ENCODE results near the gene FOXP3. TPM values are rescaled to one million over a fixed set of nuclear protein-coding genes. Genes with fewer than 3 reads are reported as not detected.

Gene FOXP3
- total and polyA plus RNA-seq, 4 donors: 0.32 TPM; not detected in 3

DNA sequence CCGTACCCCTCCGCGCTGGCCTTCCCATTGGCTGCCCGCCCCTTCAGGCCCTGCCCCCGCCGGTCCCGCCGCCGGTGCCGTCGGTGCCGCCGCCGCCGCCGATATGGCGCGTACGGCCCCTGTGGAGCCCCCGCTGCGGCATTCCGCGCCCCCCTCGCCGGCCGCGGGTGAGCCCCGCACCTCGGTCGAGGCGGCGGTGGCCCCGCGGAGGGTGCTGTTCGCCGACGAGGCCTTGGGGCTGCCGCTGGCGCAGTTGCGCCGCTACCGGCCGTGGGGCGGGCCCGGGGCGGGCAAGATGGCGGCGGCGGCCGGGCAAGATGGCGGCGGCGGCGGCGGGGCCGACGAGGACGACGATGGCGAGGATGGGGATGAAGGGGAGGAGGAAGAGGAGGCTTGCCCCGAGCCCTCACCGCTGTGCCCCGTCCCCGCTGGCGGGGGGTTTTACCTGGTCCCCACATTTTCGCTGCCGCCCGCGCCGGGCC lies 5.3 kb upstream of the FOXP3 start, which contains the start of gene PPP1R3F:
PPP1R3F (plus strand) TSS at position 27 of the 482 bp plus-strand sequence; CDS start at position 104, 77 bp downstream.
- intact Hi-C loops (cut with DNase I): loop anchor here in 1 of 2 donors (5.0 kb wide), 1 partner anchor 78 kb away; no protein-coding TSS in a partner anchor
- Histone ChIP-seq H3K9me3 (ENCODE audit: control insufficient read depth, low read length) (no peaks in the 10 kb centered on the region), H3K27ac (ENCODE audit: low read depth in 1 of 2, low read length in 2 of 2) (peak within 1 kb of the TSS; percentile 24 to 97), H3K36me3 (ENCODE audit: control insufficient read depth in 1 of 2, insufficient read depth in 2 of 2, low read length in 1 of 2) (no peaks in the 10 kb centered on the region), H3K4me3 (ENCODE audit: low read length in 2 of 2) (peak within 1 kb of the TSS; percentile 28 to 76), H3K27me3 (ENCODE audit: control insufficient read depth in 1 of 2, insufficient read depth in 2 of 2, low read length in 1 of 2) (no peaks in the 10 kb centered on the region), H3K4me1 (ENCODE audit: control insufficient read depth in 1 of 2, insufficient read depth in 2 of 2, low read length in 2 of 2) (peaks cover 0 to 2% of the 10 kb centered on the region in 2 donors)
- DNase-seq (peak in 1 of 2 donors; percentile 97), ATAC-seq (ENCODE audit: low FRiP score) (no peak)
- 1 to 44% methylated on average over 39 to 70 of the region's 70 CpGs for WGBS, 2 donors

- peak overlapping the region in 1 of 2 donors; percentile 97 for H3K27ac ChIP-seq (ENCODE audit: low read depth in 1 of 2, low read length in 2 of 2)
- DNase-seq: peak; percentile 97 to 98
- peaks cover 0 to 2% of the 10 kb centered on the region in 2 donors for H3K4me1 ChIP-seq (ENCODE audit: control insufficient read depth in 1 of 2, insufficient read depth in 2 of 2, low read length in 2 of 2)
- WGBS, 2 donors: 0 to 36% methylated on average over 45 of the region's 45 CpGs
- intact Hi-C loops (cut with DNase I): no loop called here
- H3K27me3 ChIP-seq (ENCODE audit: control insufficient read depth in 1 of 2, insufficient read depth in 2 of 2, low read length in 1 of 2): no peaks in the 10 kb centered on the region
- peak overlapping the region in 1 of 2 donors; percentile 61 for H3K4me3 ChIP-seq (ENCODE audit: low read length in 2 of 2)
- no peaks in the 10 kb centered on the region for H3K9me3 ChIP-seq (ENCODE audit: control insufficient read depth, low read length)
- H3K36me3 ChIP-seq (ENCODE audit: control insufficient read depth in 1 of 2, insufficient read depth in 2 of 2, low read length in 1 of 2): no peaks in the 10 kb centered on the region
- peak; percentile 95 for ATAC-seq (ENCODE audit: low FRiP score)
Measured at GRCh38 chrX:49269010-49269766, 4.7 kb upstream of the FOXP3 start.

DNA sequence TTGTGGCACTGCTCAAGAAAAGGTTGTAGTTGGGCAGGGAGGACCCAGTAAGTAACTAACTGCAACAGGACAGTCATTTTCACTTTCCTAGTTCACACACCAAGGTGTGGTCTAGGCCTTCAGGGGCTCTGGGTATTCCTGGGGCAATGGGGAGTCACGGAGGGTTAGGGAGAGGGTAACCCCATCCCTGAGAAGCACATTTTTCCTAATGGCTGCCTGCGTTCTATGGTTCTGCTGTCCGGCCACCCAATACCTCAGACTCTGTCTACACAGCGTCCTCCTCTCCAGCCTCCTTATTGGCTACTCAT lies 4.1 kb upstream of the FOXP3 start:
- ATAC-seq (ENCODE audit: low FRiP score): no peak
- H3K9me3 ChIP-seq (ENCODE audit: control insufficient read depth, low read length): no peaks in the 10 kb centered on the region
- intact Hi-C loops (cut with DNase I): no loop called here
- peak overlapping the region in 1 of 2 donors; percentile 61 for H3K4me3 ChIP-seq (ENCODE audit: low read length in 2 of 2)
- no peak for DNase-seq
- WGBS, 2 donors: 2 to 41% methylated on average over 4 of the region's 4 CpGs
- H3K27me3 ChIP-seq (ENCODE audit: control insufficient read depth in 1 of 2, insufficient read depth in 2 of 2, low read length in 1 of 2): no peaks in the 10 kb centered on the region
- no peaks in the 10 kb centered on the region for H3K4me1 ChIP-seq (ENCODE audit: control insufficient read depth in 1 of 2, insufficient read depth in 2 of 2, low read length in 2 of 2)
- no peaks in the 10 kb centered on the region for H3K36me3 ChIP-seq (ENCODE audit: control insufficient read depth in 1 of 2, insufficient read depth in 2 of 2, low read length in 1 of 2)
- peak overlapping the region in 1 of 2 donors; percentile 97 for H3K27ac ChIP-seq (ENCODE audit: low read depth in 1 of 2, low read length in 2 of 2)

DNA sequence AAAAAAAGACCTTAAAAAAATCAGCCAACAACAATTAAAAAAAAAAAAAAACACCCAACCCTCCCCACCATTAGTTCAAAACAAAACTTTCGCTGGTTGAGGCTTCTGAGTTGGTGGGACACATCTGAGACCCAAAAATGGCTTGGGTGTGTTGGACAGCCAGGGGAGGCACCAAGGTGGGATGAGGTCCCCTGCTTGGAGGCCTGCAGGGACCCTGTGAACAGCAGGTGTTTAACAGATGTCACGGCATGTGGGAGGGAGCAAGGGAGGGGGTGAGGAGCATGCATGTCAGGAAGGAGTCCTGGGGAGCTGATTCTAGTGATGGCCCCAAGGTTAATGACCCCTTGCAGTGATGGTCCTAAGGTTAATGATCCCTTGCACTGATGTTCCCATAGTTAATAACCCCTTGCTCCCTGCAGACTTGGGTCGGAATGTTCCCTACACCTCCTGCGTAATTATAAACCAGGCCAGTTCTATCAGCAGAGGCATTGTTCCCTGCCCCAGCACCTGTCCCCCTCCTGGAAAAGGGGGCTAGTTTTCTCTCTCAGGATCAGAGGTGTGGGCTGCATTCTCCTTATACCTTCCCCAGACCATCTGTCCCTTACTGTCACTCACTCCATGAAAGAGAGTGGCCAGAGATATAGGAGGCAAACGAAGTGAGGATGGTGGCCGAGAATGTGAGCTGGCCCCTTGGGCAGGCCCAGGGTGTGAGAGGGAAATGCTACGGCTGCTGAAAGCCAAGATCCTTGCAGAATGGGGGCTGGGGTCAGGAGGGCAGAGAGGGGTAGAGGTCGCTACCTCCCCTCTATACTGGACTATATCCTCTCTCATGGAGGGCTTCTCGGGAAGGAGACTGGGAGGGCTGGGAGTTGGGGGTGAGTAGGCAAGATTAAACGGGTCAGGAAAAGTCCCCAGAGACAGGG lies 2.3 kb upstream of the FOXP3 start:
- Histone ChIP-seq H3K9me3 (ENCODE audit: control insufficient read depth, low read length) (no peaks in the 10 kb centered on the region), H3K36me3 (ENCODE audit: control insufficient read depth in 1 of 2, insufficient read depth in 2 of 2, low read length in 1 of 2) (no peaks in the 10 kb centered on the region), H3K4me1 (ENCODE audit: control insufficient read depth in 1 of 2, insufficient read depth in 2 of 2, low read length in 2 of 2) (no peaks in the 10 kb centered on the region), H3K4me3 (ENCODE audit: low read length in 2 of 2) (no peak overlapping the region), H3K27ac (ENCODE audit: low read depth in 1 of 2, low read length in 2 of 2) (no peak overlapping the region), H3K27me3 (ENCODE audit: control insufficient read depth in 1 of 2, insufficient read depth in 2 of 2, low read length in 1 of 2) (no peaks in the 10 kb centered on the region)
- WGBS, 2 donors: 70 to 75% methylated on average over 10 of the region's 10 CpGs
- DNase-seq (no peak), ATAC-seq (ENCODE audit: low FRiP score) (no peak)
- intact Hi-C loops (cut with DNase I): no loop called here

GRCh38 chrX:49263631-49264030 lies 879 bp downstream of the FOXP3 start:
- Histone ChIP-seq H3K4me1 (ENCODE audit: control insufficient read depth in 1 of 2, insufficient read depth in 2 of 2, low read length in 2 of 2) (no peaks in the 10 kb centered on the region), H3K27me3 (ENCODE audit: control insufficient read depth in 1 of 2, insufficient read depth in 2 of 2, low read length in 1 of 2) (no peaks in the 10 kb centered on the region), H3K36me3 (ENCODE audit: control insufficient read depth in 1 of 2, insufficient read depth in 2 of 2, low read length in 1 of 2) (no peaks in the 10 kb centered on the region), H3K9me3 (ENCODE audit: control insufficient read depth, low read length) (no peaks in the 10 kb centered on the region), H3K27ac (ENCODE audit: low read depth in 1 of 2, low read length in 2 of 2) (no peak overlapping the region), H3K4me3 (ENCODE audit: low read length in 2 of 2) (no peak overlapping the region)
- 72 to 82% methylated on average over 10 of the region's 10 CpGs for WGBS, 2 donors
- intact Hi-C loops (cut with DNase I): no loop called here
- no peak for ATAC-seq (ENCODE audit: low FRiP score)
- no peak for DNase-seq

DNA sequence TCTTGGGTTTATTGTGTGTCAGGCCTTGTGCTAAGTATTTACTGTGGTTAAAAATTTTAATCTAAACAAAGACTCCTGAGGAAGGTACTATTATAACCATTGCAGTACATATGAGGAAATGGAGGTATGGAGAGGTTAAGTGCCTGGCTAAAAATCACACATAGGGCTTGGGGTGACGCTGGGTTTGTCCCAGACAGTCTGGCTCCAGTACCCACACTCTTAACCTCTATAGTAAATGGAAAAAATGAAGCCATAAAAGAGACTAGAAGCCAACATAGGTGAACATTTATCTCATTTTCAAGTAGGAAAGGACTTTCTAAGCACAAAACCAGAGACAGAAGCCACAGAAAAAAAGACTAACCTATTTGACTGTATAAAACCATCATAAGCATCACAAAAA lies 1.9 kb downstream of the FOXP3 start:
- Histone ChIP-seq H3K36me3 (ENCODE audit: control insufficient read depth in 1 of 2, insufficient read depth in 2 of 2, low read length in 1 of 2) (no peaks in the 10 kb centered on the region), H3K4me3 (ENCODE audit: low read length in 2 of 2) (no peak overlapping the region), H3K27ac (ENCODE audit: low read depth in 1 of 2, low read length in 2 of 2) (no peak overlapping the region), H3K9me3 (ENCODE audit: control insufficient read depth, low read length) (no peaks in the 10 kb centered on the region), H3K27me3 (ENCODE audit: control insufficient read depth in 1 of 2, insufficient read depth in 2 of 2, low read length in 1 of 2) (no peaks in the 10 kb centered on the region), H3K4me1 (ENCODE audit: control insufficient read depth in 1 of 2, insufficient read depth in 2 of 2, low read length in 2 of 2) (no peaks in the 10 kb centered on the region)
- ATAC-seq (ENCODE audit: low FRiP score): no peak
- WGBS, 2 donors: 57 to 77% methylated on average over 1 of the region's 1 CpG
- no peak for DNase-seq
- intact Hi-C loops (cut with DNase I): no loop called here

- H3K27me3 ChIP-seq (ENCODE audit: control insufficient read depth in 1 of 2, insufficient read depth in 2 of 2, low read length in 1 of 2): no peaks in the 10 kb centered on the region
- H3K4me3 ChIP-seq (ENCODE audit: low read length in 2 of 2): no peak overlapping the region
- H3K27ac ChIP-seq (ENCODE audit: low read depth in 1 of 2, low read length in 2 of 2): no peak overlapping the region
- ATAC-seq (ENCODE audit: low FRiP score) (no peak), DNase-seq (peak in 1 of 2 donors; percentile 61)
- 88 to 94% methylated on average over 17 of the region's 17 CpGs for WGBS, 2 donors
- no peaks in the 10 kb centered on the region for H3K4me1 ChIP-seq (ENCODE audit: control insufficient read depth in 1 of 2, insufficient read depth in 2 of 2, low read length in 2 of 2)
- no peaks in the 10 kb centered on the region for H3K36me3 ChIP-seq (ENCODE audit: control insufficient read depth in 1 of 2, insufficient read depth in 2 of 2, low read length in 1 of 2)
- H3K9me3 ChIP-seq (ENCODE audit: control insufficient read depth, low read length): no peaks in the 10 kb centered on the region
- intact Hi-C loops (cut with DNase I): no loop called here
Measured at GRCh38 chrX:49260221-49260985, 4.1 kb downstream of the FOXP3 start.

DNA sequence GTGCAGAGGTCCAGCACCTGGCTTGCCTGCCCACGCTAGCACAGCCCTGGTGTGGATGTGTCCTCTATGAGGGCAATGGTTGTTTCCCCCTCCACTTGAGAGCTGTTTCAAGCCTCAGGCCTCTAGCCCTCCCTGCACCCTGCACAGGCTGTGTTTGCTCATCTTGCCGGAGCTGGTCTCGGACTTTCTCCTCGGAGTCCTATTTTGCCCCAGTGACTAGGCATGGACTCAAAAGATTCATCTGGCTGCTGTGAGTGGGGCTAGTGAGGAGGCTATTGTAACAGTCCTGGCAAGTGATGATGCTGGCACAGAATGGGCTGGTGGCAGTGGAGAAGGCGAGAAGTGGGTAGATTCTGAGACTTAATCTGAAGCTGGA lies 5.8 kb downstream of the FOXP3 start:
- H3K27me3 ChIP-seq (ENCODE audit: control insufficient read depth in 1 of 2, insufficient read depth in 2 of 2, low read length in 1 of 2): no peaks in the 10 kb centered on the region
- DNase-seq: no peak
- WGBS, 2 donors: 82 to 84% methylated on average over 5 of the region's 5 CpGs
- H3K9me3 ChIP-seq (ENCODE audit: control insufficient read depth, low read length): no peaks in the 10 kb centered on the region
- H3K36me3 ChIP-seq (ENCODE audit: control insufficient read depth in 1 of 2, insufficient read depth in 2 of 2, low read length in 1 of 2): no peaks in the 10 kb centered on the region
- no peaks in the 10 kb centered on the region for H3K4me1 ChIP-seq (ENCODE audit: control insufficient read depth in 1 of 2, insufficient read depth in 2 of 2, low read length in 2 of 2)
- H3K27ac ChIP-seq (ENCODE audit: low read depth in 1 of 2, low read length in 2 of 2): no peak overlapping the region
- no peak for ATAC-seq (ENCODE audit: low FRiP score)
- no peak overlapping the region for H3K4me3 ChIP-seq (ENCODE audit: low read length in 2 of 2)
- intact Hi-C loops (cut with DNase I): no loop called here

Measured in aorta (tissue), 5 donors.